ENCODE measurements around the gene PNMA1. TPM values are rescaled to one million over a fixed set of nuclear protein-coding genes. Genes with fewer than 3 reads are reported as not detected.
A peak's percentile ranks its signal among the peaks of the same experiment; 100 is the strongest.

The PNMA1 gene
- total and polyA plus RNA-seq, 2 of the 13 experiments (the other 11 are each of a cell fraction or from before 2014, with no cell fraction given) = 7.0 to 8.3 TPM

DNA sequence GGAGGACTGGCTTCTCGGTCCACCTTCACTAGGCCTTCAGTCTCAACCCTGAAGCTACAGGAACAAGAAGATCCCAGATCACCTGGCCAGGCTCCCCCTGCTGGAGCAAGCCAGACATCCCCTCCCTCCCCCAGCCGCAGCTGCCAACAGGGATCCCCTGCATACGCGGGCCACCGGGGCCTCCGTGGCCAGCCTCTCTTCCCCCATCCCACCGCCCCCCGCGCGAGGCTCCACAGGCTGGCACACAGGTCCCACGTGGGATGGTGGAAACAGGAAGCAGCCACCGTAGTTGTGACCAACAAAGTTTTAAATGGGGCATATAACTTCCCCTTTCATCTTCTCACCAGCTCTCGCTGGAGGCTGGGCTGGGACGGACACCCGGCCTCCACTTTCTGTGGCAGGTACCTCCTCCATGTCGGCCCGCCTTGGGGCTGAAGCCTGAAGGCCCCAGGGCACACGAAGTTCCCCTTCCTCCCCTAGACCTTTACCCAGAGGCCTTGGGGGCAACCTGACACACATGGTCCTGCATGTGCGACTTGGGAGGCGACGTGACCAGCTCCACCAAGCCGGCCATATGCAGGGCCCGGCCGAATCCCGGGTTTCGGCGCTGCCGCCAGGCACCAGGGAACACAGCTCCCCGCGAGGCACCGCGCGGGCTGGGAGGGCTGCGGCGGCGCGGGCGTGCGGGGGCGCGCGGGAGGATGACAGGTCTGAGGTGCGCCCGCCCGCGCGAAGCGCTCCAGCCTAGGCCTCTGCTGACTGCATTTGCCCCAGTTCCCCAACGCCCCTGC, 44.4 kb upstream of the PNMA1 start (continued):
- TF ChIP-seq KIAA2018 (CRISPR knock-in tag; IDR thresholded peaks at IDR 0.05; ENCODE audit: borderline replicate concordance) (no peak), CEBPG (CRISPR knock-in tag; IDR thresholded peaks at IDR 0.05) (no peak; the same call in 1 of the 2 replicates), SP1 (IDR thresholded peaks at IDR 0.05) (no peak), SP1 (CRISPR knock-in tag; IDR thresholded peaks at IDR 0.05) (no peak), ZNF441 (CRISPR knock-in tag; IDR thresholded peaks at IDR 0.05; ENCODE audit: borderline replicate concordance) (no peak), ZNF737 (CRISPR knock-in tag; IDR thresholded peaks at IDR 0.05; ENCODE audit: borderline replicate concordance) (no peak), ZUFSP (CRISPR knock-in tag; IDR thresholded peaks at IDR 0.05; ENCODE audit: borderline replicate concordance) (no peak), IKZF1 (IDR thresholded peaks at IDR 0.05) (no peak), NR2C2 (CRISPR knock-in tag; IDR thresholded peaks at IDR 0.05; ENCODE audit: borderline replicate concordance) (no peak), SIN3B (IDR thresholded peaks at IDR 0.05; ENCODE audit: low read length) (no peak), PPARG (CRISPR knock-in tag; conservative IDR thresholded peaks at IDR 0.05) (no peak)
- TF ChIP-seq, protein P1, sequence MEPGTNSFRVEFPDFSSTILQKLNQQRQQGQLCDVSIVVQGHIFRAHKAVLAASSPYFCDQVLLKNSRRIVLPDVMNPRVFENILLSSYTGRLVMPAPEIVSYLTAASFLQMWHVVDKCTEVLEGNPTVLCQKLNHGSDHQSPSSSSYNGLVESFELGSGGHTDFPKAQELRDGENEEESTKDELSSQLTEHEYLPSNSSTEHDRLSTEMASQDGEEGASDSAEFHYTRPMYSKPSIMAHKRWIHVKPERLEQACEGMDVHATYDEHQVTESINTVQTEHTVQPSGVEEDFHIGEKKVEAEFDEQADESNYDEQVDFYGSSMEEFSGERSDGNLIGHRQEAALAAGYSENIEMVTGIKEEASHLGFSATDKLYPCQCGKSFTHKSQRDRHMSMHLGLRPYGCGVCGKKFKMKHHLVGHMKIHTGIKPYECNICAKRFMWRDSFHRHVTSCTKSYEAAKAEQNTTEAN (CRISPR knock-in tag; conservative IDR thresholded peaks at IDR 0.05) = no peak
- TF ChIP-seq, protein P2, sequence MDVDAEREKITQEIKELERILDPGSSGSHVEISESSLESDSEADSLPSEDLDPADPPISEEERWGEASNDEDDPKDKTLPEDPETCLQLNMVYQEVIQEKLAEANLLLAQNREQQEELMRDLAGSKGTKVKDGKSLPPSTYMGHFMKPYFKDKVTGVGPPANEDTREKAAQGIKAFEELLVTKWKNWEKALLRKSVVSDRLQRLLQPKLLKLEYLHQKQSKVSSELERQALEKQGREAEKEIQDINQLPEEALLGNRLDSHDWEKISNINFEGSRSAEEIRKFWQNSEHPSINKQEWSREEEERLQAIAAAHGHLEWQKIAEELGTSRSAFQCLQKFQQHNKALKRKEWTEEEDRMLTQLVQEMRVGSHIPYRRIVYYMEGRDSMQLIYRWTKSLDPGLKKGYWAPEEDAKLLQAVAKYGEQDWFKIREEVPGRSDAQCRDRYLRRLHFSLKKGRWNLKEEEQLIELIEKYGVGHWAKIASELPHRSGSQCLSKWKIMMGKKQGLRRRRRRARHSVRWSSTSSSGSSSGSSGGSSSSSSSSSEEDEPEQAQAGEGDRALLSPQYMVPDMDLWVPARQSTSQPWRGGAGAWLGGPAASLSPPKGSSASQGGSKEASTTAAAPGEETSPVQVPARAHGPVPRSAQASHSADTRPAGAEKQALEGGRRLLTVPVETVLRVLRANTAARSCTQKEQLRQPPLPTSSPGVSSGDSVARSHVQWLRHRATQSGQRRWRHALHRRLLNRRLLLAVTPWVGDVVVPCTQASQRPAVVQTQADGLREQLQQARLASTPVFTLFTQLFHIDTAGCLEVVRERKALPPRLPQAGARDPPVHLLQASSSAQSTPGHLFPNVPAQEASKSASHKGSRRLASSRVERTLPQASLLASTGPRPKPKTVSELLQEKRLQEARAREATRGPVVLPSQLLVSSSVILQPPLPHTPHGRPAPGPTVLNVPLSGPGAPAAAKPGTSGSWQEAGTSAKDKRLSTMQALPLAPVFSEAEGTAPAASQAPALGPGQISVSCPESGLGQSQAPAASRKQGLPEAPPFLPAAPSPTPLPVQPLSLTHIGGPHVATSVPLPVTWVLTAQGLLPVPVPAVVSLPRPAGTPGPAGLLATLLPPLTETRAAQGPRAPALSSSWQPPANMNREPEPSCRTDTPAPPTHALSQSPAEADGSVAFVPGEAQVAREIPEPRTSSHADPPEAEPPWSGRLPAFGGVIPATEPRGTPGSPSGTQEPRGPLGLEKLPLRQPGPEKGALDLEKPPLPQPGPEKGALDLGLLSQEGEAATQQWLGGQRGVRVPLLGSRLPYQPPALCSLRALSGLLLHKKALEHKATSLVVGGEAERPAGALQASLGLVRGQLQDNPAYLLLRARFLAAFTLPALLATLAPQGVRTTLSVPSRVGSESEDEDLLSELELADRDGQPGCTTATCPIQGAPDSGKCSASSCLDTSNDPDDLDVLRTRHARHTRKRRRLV (CRISPR knock-in tag; IDR thresholded peaks at IDR 0.05) = peak; percentile 47; the same call in 1 of the 2 replicates

Data from HepG2 (cell line).